Measurements from ENCODE around the gene UNC93A.
"Not testable (repeated sequence)": the region's sequence is repeated elsewhere in the genome, so short reads cannot be mapped to it uniquely, and the experiment has no call there.

Gene UNC93A

DNA sequence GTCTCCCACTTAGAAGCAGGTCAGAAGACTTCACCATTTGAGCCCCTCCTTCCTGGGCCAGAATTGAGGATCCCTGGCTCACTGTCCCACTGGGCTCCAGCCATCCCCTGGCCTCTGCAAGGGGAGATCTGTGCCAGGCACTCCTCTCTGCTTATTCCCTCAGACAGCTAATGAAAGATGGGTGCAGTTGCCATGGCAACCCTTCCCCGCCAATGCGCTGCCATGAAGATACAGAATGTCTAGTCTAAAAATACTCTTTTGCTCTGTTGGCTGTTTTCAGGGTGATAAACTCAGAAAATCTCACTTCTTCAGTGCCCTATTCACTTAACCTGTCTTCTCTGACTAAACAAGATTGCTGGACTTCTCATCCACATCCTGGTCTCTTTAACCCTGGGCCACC is 20.2 kb downstream of the UNC93A start:
- H3K36me3 ChIP-seq, result no peaks in the 10 kb centered on the region
- DNase-seq, result no peak
- no peaks in the 10 kb centered on the region for H3K4me1 ChIP-seq
- TF ChIP-seq, protein P1, sequence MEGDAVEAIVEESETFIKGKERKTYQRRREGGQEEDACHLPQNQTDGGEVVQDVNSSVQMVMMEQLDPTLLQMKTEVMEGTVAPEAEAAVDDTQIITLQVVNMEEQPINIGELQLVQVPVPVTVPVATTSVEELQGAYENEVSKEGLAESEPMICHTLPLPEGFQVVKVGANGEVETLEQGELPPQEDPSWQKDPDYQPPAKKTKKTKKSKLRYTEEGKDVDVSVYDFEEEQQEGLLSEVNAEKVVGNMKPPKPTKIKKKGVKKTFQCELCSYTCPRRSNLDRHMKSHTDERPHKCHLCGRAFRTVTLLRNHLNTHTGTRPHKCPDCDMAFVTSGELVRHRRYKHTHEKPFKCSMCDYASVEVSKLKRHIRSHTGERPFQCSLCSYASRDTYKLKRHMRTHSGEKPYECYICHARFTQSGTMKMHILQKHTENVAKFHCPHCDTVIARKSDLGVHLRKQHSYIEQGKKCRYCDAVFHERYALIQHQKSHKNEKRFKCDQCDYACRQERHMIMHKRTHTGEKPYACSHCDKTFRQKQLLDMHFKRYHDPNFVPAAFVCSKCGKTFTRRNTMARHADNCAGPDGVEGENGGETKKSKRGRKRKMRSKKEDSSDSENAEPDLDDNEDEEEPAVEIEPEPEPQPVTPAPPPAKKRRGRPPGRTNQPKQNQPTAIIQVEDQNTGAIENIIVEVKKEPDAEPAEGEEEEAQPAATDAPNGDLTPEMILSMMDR (IDR thresholded peaks at IDR 0.05; ENCODE audit: low read depth, low read length), result no peak
- H3K9me3 ChIP-seq, result no peaks in the 10 kb centered on the region
- H3K27me3 ChIP-seq, result no peaks in the 10 kb centered on the region
- H3K4me3 ChIP-seq (ENCODE audit: low read depth, low read length), result no peak overlapping the region

DNA sequence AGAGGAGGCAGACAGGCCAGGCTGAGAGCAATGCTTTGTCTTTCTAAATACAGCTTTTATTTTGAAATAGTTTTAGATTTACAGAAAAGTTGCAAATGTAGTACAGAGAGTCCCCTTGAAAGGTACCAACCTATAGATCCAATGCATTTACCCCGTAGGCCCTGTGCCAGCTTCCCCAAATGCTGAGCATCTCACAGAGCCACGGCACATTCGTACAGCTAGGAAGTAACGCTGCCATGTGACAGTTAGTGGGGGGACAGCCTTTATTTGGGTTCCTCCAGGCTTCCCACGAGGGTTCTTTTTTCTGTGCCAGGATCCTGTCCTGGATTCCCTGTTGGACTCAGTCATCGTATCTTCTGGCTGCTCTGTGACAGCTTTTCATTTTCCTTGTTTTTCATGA is 20.6 kb downstream of the UNC93A start:
- not testable (repeated sequence) for H3K4me1 ChIP-seq; H3K9me3 ChIP-seq; H3K4me3 ChIP-seq (ENCODE audit: low read depth, low read length); H3K27me3 ChIP-seq; DNase-seq; H3K36me3 ChIP-seq

DNA sequence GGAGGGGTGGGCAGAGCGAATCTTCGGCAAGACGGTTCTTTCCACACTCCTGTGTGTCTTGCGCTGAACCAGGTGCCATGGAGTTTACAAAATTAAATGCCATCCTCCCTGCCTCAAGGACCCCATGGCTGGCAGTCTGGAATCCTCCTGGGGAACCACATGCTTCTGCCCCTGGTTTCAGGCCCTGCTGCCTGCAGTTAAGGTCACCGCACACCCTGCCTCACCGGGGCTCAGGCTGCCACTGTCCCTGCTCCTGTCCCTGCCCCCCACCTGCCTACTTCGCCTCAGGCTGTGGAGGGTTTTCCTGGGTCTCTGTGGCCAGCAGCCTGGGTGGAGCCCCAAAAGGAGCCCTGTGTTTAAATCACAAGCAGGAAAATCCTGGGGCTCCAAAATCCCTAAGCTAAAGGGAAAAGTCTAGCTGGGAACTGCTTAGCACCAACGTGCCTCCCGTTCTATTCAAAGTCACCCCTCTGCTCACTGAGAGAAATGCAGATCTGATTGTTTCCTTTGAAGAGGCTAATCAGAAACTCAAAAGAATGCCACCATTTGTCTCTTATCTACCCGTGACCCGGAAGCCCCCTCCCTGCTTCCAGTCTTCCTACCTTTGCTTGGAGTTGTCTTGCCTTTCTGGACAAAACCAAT is 23.2 kb downstream of the UNC93A start:
- Histone ChIP-seq H3K27me3 (no peaks in the 10 kb centered on the region), H3K9me3 (no peaks in the 10 kb centered on the region), H3K36me3 (no peaks in the 10 kb centered on the region), H3K4me1 (no peaks in the 10 kb centered on the region), H3K4me3 (ENCODE audit: low read depth, low read length) (no peak overlapping the region)
- TF ChIP-seq, protein P1 (IDR thresholded peaks at IDR 0.05; ENCODE audit: low read depth, low read length), result no peak
- no peak for DNase-seq

DNA sequence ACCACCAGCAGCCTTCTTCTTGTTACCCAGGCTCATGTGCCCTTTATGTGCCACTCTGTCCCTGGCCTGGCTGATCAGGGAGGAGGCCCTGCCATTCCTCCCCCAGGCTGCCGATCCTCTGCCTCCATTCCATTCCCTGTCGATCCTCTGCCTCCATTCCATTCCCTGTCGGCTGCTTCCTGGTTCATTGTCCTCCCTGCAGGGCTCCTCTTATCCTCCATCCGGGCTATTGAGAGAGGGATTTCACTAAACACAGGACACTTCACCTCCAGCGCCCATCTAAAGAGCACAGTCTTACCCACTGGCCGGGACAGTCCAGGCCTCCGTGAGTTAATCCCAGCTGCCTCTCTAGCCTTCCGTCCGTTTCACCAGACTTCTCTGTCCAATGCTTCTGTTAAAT is 26.1 kb downstream of the UNC93A start:
- Histone ChIP-seq H3K9me3 (no peaks in the 10 kb centered on the region), H3K27me3 (no peaks in the 10 kb centered on the region), H3K4me3 (ENCODE audit: low read depth, low read length) (no peak overlapping the region), H3K36me3 (no peaks in the 10 kb centered on the region), H3K4me1 (no peaks in the 10 kb centered on the region)
- TF ChIP-seq, protein P1 (IDR thresholded peaks at IDR 0.05; ENCODE audit: low read depth, low read length), result no peak
- DNase-seq, result no peak

DNA sequence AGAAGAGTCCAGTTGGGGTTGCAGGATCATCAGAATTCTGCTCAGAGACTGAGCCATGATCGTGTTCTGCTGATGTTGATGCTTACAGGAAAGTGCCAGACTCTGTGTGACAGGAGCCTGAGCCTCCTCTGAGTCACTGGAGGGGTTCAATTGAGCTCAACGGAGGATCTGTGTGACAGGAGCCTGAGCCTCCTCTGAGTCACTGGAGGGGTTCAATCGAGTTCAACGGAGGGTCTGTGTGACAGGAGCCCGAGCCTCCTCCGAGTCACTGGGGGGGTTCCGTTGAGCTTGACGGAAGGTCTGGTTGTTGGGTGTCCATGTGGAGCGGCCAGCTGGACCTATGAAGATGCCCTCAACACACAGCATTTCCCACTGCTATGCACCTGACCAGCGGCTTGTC is 27.2 kb downstream of the UNC93A start:
- H3K4me1 ChIP-seq; H3K36me3 ChIP-seq; H3K9me3 ChIP-seq; H3K4me3 ChIP-seq (ENCODE audit: low read depth, low read length); DNase-seq; H3K27me3 ChIP-seq: not testable (repeated sequence)

DNA sequence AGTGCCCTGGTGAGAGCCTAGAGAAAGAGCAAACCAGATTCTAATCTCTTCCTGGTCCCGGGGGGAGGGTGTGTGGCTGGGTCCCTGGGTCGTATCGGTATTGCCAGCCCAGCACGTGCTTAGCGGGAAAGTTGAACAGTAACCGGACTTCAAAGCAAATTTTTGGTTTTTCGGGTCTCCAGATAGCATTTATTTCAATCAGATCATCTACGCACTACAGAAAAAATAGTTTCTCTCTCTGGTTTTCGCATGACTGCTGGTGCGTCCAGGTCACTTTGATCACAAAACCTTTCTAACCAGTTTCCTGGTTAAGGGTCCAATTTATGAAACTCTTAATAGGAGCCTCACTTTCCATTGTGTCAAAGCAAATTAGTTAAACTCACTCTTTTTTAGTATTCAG is 27.7 kb downstream of the UNC93A start:
- H3K4me3 ChIP-seq (ENCODE audit: low read depth, low read length); H3K36me3 ChIP-seq; H3K9me3 ChIP-seq; H3K4me1 ChIP-seq; H3K27me3 ChIP-seq; DNase-seq: not testable (repeated sequence)

DNA sequence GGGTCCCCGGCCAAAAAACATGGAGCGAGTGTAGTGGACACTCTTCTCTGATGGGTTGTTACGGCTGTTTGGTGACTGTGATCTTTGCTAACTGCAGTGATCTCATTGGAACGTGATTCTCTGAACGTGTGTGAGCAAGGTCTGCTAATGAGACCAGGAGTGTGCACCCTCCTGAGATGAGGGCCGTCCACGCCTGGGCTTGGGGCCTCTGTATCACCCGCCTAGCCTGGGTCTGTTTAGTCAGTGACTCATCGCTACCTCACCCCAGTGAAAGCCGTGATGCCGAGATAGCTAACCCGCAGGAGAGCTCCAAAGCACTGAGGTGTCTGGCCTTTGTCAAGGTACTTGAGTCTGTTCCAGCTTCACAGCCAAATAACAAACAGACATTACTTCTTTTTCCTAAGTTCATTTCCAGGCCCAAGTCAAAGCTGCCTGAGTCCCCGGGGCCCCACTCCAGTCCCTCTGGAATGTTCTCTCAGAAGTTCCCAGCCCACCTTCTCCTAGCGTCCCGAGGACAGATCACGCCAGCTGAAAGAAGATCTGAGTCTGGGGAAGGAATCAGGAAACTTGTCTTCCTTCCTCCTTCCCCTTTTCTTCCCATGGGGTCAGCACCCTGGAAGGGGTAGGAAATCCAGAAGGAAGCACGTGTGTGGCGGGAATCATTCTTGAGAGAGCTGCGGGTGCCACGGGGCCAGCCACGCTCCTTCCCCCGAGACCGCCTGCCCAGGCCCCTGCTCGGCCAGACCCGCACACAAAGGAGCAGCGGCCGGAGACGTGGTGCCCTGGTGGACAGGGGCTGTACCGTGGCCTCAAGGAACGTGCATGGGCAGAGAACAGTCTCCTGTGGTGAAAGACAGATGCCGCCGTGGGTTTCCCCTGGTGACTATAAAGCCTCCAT is 29.0 kb downstream of the UNC93A start:
- DNase-seq; H3K36me3 ChIP-seq; H3K27me3 ChIP-seq; H3K9me3 ChIP-seq; H3K4me1 ChIP-seq; H3K4me3 ChIP-seq (ENCODE audit: low read depth, low read length): not testable (repeated sequence)

DNA sequence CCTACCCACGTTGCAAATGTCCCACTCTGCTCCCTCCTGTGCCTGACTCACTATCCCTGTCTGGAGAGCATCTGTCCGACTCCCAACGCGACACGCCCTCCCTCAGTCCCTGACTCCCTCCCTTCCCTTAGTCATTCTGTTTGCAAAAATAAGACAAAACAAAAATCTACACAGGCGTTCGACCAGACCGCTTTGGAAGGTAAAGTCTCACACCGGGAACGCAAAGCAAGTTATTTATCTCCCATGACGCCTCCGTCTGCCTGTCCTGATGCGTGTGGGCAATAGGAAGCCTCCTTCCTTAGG is 29.6 kb downstream of the UNC93A start:
- H3K4me1 ChIP-seq; H3K4me3 ChIP-seq (ENCODE audit: low read depth, low read length); H3K27me3 ChIP-seq; H3K36me3 ChIP-seq; H3K9me3 ChIP-seq; DNase-seq: not testable (repeated sequence)

DNA sequence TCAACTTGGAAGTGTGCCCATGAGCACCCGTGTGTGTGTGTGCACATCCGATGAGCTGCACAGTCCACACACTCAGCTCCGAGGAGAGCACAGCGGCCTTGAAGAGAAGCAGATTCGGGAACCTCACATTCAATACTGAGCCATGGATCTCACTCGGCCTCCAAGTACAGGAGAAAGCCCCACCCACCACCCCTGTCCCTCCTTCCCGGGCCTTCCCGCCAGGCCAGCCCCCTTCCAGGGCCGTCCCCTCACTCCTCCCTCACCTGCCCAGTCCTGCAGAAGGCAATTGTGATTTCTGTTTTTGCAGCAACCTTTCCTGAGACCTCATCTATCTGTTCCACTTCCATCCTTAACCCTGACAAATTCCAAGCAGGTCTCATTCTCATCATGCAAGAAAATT is 30.1 kb downstream of the UNC93A start:
- H3K4me1 ChIP-seq; H3K4me3 ChIP-seq (ENCODE audit: low read depth, low read length): not testable (repeated sequence)

More for the DNA sequence above, 30.1 kb downstream of the UNC93A start:
- DNase-seq, H3K27me3 ChIP-seq, H3K36me3 ChIP-seq, H3K9me3 ChIP-seq: not testable (repeated sequence)

Measured in BE2C (cell line).